Panc1 (cell line): Measurements from ENCODE around the gene MEF2A.

Experiments
- CTCF ChIP-seq: fragments of 450-650 bp; IDR thresholded peaks from 2 replicates; pipeline ENCODE4 v1.5.1; 2017; ENCODE audit warnings: mild to moderate bottlenecking
- POLR2AphosphoS5 ChIP-seq: IDR thresholded peaks from 2 replicates; pipeline ENCODE4 v1.6.1; 2012; ENCODE audit warnings: mild to moderate bottlenecking, low read depth, low read length, moderate library complexity
- REST ChIP-seq, 2 experiments: IDR thresholded peaks; 2 replicates each; pipeline ENCODE4 v1.6.1; 2011 to 2012; ENCODE audit warnings: low read depth in 2 of 2, control low read depth in 1 of 2, low read length in 1 of 2, mild to moderate bottlenecking in 1 of 2, moderate library complexity in 1 of 2; ENCODE audit not compliant: insufficient read depth in 1 of 2
- SIN3A ChIP-seq: IDR thresholded peaks from 2 replicates; pipeline ENCODE4 v1.6.1; 2012; ENCODE audit warnings: low read depth, mild to moderate bottlenecking, low read length, moderate library complexity, borderline replicate concordance; ENCODE audit not compliant: insufficient read depth
- TCF7L2 ChIP-seq: IDR thresholded peaks from 2 replicates; pipeline ENCODE4 v1.6.1; 2011; ENCODE audit warnings: mild to moderate bottlenecking, low read depth, low read length, inconsistent platforms

GRCh38 chr15:99669250-99669649 lies 103.5 kb downstream of the MEF2A start:
- no peak for TF ChIP-seq CTCF
- TF ChIP-seq POLR2AphosphoS5, result no peak
- no peak for TF ChIP-seq TCF7L2
- TF ChIP-seq SIN3A, result no peak
- no peak for TF ChIP-seq REST (IDR thresholded peaks at IDR 0.05; ENCODE audit: insufficient read depth in 1 of 2, low read depth in 2 of 2, low read length in 1 of 2)
